GM12878 (cell line): ENCODE measurements around the gene PAPOLG. TPM values are rescaled to one million over a fixed set of nuclear protein-coding genes. Genes with fewer than 3 reads are reported as not detected.
A peak's percentile ranks its signal among the peaks of the same experiment; 100 is the strongest.

Experiments used
- ASH2L ChIP-seq: fragments of 300-600, 200-600 bp; sonication (generic); IDR thresholded peaks from 2 replicates; pipeline ENCODE4 v1.6.1; 2017; ENCODE audit warnings: low read depth, mild to moderate bottlenecking, borderline replicate concordance
- ATF3 ChIP-seq: IDR thresholded peaks from 2 replicates; pipeline ENCODE4 v1.6.1; 2011; ENCODE audit warnings: low read depth, mild to moderate bottlenecking, low read length, moderate library complexity, borderline replicate concordance; ENCODE audit errors: extremely low read depth
- BACH1 ChIP-seq: fragments of 450-650 bp; IDR thresholded peaks from 2 replicates; pipeline ENCODE4 v1.6.1; 2017; ENCODE audit warnings: mild to moderate bottlenecking, borderline replicate concordance
- BCL3 ChIP-seq: IDR thresholded peaks from 2 replicates; pipeline ENCODE4 v1.6.1; 2011; ENCODE audit warnings: borderline replicate concordance, low read depth, mild to moderate bottlenecking, moderate library complexity, low read length; ENCODE audit not compliant: insufficient read depth, poor library complexity, severe bottlenecking
- E4F1 ChIP-seq: fragments of 450-650 bp; IDR thresholded peaks from 2 replicates; pipeline ENCODE4 v1.6.1; 2018; ENCODE audit warnings: borderline replicate concordance, mild to moderate bottlenecking; ENCODE audit not compliant: partially characterized antibody
- EP300 ChIP-seq, 2 experiments: fragments of 150-350 bp in 1 of 2; IDR thresholded peaks; 2 replicates each; pipeline ENCODE4 v1.6.1; 2011 to 2012; ENCODE audit warnings: low read depth in 2 of 2, low read length in 2 of 2, borderline replicate concordance in 1 of 2, improper control_type of control experiment in 1 of 2, inconsistent platforms in 1 of 2; ENCODE audit not compliant: control insufficient read depth in 1 of 2
- ETV6 ChIP-seq, 2 experiments: fragments of 450-650 bp in 1 of 2; IDR thresholded peaks in 1 of 2; conservative IDR thresholded peaks in 1 of 2; 2 replicates each; pipeline ENCODE4 v1.6.1; 2014; ENCODE audit warnings: antibody characterized with exemption in 1 of 2, borderline replicate concordance in 1 of 2, low read depth in 1 of 2, mild to moderate bottlenecking in 1 of 2, moderate library complexity in 1 of 2
- HDAC6 ChIP-seq: fragments of 200-600 bp; sonication (generic); IDR thresholded peaks from one replicate; pipeline ENCODE4 v1.8.0; 2017; ENCODE audit warnings: antibody characterized with exemption; ENCODE audit not compliant: unreplicated experiment
- HDGF ChIP-seq: fragments of 450-650 bp; IDR thresholded peaks from 2 replicates; pipeline ENCODE4 v1.6.1; 2016; ENCODE audit warnings: antibody characterized with exemption
- HSF1 ChIP-seq: fragments of 150-350 bp; IDR thresholded peaks from 2 replicates; pipeline ENCODE4 v1.6.1; 2014; ENCODE audit warnings: mild to moderate bottlenecking, low read depth, low read length
- IKZF1 ChIP-seq: fragments of 450-650 bp; conservative IDR thresholded peaks from 2 replicates; pipeline ENCODE4 v1.6.1; 2017; ENCODE audit warnings: antibody characterized with exemption, mild to moderate bottlenecking
- MAX ChIP-seq: IDR thresholded peaks from 2 replicates; pipeline ENCODE4 v1.6.1; 2012; ENCODE audit warnings: low read depth, low read length, improper control_type of control experiment
- MEF2A ChIP-seq: IDR thresholded peaks from 2 replicates; pipeline ENCODE4 v1.6.1; 2011; ENCODE audit warnings: low read depth, mild to moderate bottlenecking, low read length, moderate library complexity; ENCODE audit not compliant: insufficient read depth
- NFIC ChIP-seq: IDR thresholded peaks from 2 replicates; pipeline ENCODE4 v1.6.1; 2012; ENCODE audit warnings: low read depth, mild to moderate bottlenecking, inconsistent platforms, low read length, moderate library complexity
- POU2F2 ChIP-seq: IDR thresholded peaks from 3 replicates; pipeline ENCODE4 v1.6.1; 2011; ENCODE audit warnings: low read depth, mild to moderate bottlenecking, low read length, borderline replicate concordance
- RAD21 ChIP-seq: IDR thresholded peaks from 2 replicates; pipeline ENCODE4 v1.6.1; 2011; ENCODE audit warnings: mild to moderate bottlenecking, low read depth, low read length, moderate library complexity; ENCODE audit not compliant: insufficient read depth
- RELB ChIP-seq: fragments of 450-650 bp; IDR thresholded peaks from 2 replicates; pipeline ENCODE4 v1.6.1; 2017; ENCODE audit warnings: low read depth, mild to moderate bottlenecking, moderate library complexity
- ZSCAN29 ChIP-seq: fragments of 450-650 bp; IDR thresholded peaks from 2 replicates; pipeline ENCODE4 v1.6.1; 2017; ENCODE audit warnings: mild to moderate bottlenecking, moderate library complexity
- polyA plus RNA-seq, 11 experiments: library from polyadenylated mRNA; depleted of rRNA in 4 of 11; unstranded in 6 of 11; stranded (reverse) in 5 of 11; fragments of >200 nt; fragmentation: Nextera tagmentation in 4 of 11; fragmentation: Illumina TruSeq in 1 of 11; extraction: Ambion mirVana in 4 of 11; extraction: Trizol in 1 of 11; gene quantifications; 1 replicate in 1 of 11; 2 replicates in 10 of 11; pipeline versions ENCODE4 v1.2.1 to v1.2.3, GENCODE V29; 2011 to 2016; ENCODE audit warnings: inconsistent platforms in 2 of 11, missing spikeins in 2 of 11, low read depth in 1 of 11
- total RNA-seq, 4 experiments: library from RNA; depleted of rRNA in 3 of 4; stranded (reverse); fragments of >200 nt in 3 of 4; fragmentation: Illumina TruSeq in 1 of 4; extraction: Trizol in 1 of 4; gene quantifications; 2 replicates each; pipeline versions ENCODE4 v1.2.1 to v1.2.3, GENCODE V29; 2013 to 2021

PAPOLG gene
- total and polyA plus RNA-seq, 10 of the 15 experiments (the other 5 are each of a cell fraction or from before 2014, with no cell fraction given), result 4.2 to 15.8 (median 10.7) TPM

GRCh38 chr2:60796573-60797509 lies 40.8 kb downstream of the PAPOLG start (continued):
- TF ChIP-seq ATF3 (no peak), ZSCAN29 (no peak), BACH1 (no peak), RAD21 (no peak), EP300 (IDR thresholded peaks at IDR 0.05; ENCODE audit: borderline replicate concordance in 1 of 2, control insufficient read depth in 1 of 2, low read depth in 2 of 2, low read length in 2 of 2) (peak in 1 of 2 experiments; percentile 34; a peak in 1 of 4 replicates), HDGF (no peak), NFIC (peak; percentile 50), BCL3 (no peak), HSF1 (no peak), POU2F2 (no peak), IKZF1 (peak; percentile 72), RELB (peak; percentile 49), E4F1 (no peak), ETV6 (conservative IDR thresholded peaks at IDR 0.05 in 1 of 2, IDR thresholded peaks at IDR 0.05 in 1 of 2; ENCODE audit: borderline replicate concordance in 1 of 2, low read depth in 1 of 2) (peak in 1 of 2 experiments; percentile 56; a peak in 1 of 4 replicates), MAX (no peak), ASH2L (no peak), HDAC6 (no peak), MEF2A (no peak)
